GM19324 (cell line): ENCODE data around the gene IL4I1.

Experiments
- ATAC-seq: cut with Tn5 transposase; IDR thresholded peaks from one replicate; pipeline ENCODE4 v1.9.1; 2021; ENCODE audit warnings: mild to moderate bottlenecking, moderate library complexity; ENCODE audit not compliant: unreplicated experiment, low FRiP score

Gene IL4I1

DNA sequence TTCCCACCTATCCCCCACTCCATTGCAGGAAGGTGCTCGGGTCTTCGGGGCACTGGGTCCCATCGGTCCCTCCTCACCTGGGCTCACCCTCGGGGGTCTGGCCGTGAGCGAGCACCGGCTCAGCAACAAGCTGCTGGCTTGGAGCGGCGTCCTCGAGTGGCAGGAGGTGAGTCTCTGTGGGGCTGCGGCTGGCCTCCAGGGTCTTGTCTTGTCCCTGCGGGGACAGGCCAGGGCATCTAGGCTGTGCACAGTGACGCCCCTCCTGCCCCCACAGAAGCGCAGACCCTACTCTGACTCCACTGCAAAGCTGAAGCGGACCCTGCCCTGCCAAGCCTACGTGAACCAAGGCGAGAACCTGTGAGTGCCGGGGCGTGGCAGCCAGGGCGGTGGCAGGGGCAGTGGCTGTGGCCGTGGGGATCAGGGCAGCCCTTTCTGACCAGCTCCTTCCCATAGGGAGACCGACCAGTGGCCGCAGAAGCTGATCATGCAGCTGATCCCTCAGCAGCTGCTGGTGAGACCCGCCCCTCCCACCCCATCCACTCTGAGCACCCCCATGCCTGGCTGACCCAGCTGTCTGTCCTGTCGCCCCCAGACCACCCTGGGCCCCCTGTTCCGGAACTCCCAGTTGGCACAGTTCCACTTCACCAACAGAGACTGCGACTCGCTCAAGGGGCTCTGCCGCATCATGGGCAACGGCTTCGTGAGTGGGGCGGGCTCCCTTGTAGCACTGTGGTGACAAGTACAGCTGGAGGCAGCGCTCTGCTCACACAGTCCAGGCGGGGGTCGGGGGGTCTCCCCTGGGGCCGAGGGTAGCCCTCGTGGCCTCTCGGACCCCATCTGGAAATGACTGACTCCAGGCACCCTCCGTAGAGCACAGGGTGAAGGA lies 42.1 kb downstream of the IL4I1 start:
- no peak for ATAC-seq

DNA sequence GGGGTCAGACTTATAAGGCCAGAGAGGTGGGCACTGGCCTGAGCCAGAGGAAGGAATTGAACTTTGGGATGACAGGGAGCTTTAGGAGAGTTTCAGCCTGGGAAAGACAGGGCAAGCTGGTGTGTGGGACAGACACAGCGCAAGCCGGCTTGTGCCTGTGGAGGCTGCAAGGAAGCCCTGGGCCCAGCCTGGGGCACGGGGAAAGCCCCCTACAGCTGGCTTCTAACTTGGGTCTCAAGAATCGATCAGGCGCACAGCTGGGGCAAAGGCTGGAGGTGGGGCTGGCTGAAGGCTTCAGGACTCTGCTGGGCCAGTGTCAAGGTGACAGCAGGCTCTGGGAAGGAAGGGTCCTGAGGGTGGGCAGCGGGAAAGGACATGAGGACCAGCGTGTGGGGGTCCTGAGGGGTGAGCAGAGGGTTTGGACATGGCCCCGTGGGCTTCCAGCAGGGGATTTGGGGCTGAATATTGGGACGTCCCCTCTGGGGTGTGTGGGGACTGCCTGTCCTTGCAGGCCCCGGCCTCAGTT lies 42.8 kb downstream of the IL4I1 start:
- no peak for ATAC-seq

DNA sequence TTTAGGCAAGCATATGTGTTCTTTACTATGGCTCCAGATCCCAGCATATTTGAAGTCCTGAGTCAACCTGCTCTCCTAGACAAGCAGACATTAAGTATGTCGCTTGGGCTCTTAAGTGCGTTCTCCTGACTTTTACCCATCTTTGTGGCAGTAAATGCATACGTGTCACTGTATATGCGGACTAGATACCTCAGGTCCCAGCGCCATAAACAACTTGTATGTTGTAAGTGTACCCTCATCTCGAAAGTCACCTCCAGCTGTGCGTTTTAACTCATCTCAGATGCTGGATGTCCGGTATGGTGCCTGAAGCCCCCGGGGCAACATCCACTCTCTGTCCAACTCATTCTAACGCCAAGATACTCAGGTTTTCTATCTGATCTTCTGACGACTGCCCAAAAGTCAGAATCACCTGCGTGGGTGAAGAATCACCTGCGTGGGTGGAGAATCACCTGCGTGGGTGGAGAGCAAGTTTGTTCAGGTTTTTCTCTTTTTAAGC lies 44.0 kb downstream of the IL4I1 start:
- no peak for ATAC-seq

DNA sequence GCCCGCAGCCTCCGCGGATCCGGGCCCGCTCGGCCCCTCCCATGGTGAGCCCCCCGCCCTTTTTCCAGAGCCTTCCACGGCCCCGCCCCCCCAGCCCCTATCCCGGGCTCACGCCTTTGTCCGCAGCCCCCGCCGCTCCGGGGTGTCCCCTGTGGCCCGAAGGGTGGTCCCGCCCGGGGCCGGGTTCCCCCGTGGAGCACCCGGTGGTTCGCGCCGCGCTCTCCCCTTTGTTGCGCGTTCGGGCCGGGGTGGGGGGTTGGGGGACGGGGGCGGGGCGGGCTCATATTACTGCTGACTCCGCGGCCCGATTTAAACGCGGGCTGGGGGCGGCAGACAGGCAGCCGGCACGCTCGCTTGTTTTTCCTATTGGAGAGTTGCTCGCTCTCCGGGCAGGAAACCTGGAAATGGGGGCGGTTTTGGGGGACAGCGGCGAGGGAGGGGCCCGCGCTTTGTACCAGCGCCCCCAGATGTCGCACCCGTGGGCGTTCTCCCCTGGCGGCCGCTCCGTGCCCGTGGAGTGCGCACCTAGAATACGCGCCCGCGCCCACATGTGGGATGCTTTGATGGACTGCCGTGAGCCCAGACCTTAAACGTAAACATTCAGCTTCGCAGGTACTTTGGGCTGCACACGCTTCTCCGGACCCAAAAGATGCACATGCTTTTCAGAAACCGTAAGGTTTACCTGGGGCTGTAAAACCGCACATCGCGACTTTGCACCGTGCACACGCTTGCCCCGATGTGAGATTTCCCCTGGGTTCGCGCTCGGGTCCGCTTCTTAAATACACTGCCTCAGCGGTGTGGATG lies 45.0 kb downstream of the IL4I1 start:
- peak; percentile 10 for ATAC-seq

- peak; percentile 67 for ATAC-seq
Measured at GRCh38 chr19:49850487-49851342, 46.0 kb downstream of the IL4I1 start, which contains the start of gene PTOV1. Gene PTOV1 (plus strand): TSS chr19:49851159.

DNA sequence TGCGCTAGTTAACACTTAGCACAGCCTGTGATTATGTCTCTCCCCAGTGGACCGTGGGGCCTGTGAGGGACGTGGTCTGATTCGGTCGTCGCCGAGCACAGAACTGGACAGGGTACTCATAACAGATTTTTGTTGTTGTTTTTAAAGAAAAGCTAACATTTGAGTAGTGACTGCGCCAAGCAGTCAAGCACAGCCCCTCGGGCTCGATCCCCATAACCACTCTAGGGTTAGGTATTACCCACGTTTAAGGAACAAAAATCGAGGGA lies 46.5 kb downstream of the IL4I1 start:
- no peak for ATAC-seq

GRCh38 chr19:49849433-49850220 lies 47.1 kb downstream of the IL4I1 start:
- no peak for ATAC-seq

DNA sequence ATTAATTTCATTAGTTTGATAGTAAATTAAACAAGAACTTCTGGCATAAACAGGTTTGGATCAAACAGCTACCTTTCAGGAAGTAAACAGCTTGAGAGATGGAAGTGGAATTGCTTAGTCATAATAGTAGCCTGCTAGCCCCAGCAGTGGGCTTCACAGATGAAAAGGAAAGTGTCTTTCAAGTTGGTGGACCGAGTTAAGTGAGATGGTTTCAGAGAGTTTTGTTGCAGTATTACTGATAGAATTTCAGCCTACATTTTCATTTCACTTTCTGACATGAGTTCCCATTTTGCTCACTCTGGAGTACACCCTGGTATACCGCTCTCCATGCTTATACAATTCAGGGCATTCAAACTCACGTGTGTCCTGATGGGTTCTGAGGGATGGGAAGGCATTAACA lies 47.7 kb downstream of the IL4I1 start:
- ATAC-seq: no peak

DNA sequence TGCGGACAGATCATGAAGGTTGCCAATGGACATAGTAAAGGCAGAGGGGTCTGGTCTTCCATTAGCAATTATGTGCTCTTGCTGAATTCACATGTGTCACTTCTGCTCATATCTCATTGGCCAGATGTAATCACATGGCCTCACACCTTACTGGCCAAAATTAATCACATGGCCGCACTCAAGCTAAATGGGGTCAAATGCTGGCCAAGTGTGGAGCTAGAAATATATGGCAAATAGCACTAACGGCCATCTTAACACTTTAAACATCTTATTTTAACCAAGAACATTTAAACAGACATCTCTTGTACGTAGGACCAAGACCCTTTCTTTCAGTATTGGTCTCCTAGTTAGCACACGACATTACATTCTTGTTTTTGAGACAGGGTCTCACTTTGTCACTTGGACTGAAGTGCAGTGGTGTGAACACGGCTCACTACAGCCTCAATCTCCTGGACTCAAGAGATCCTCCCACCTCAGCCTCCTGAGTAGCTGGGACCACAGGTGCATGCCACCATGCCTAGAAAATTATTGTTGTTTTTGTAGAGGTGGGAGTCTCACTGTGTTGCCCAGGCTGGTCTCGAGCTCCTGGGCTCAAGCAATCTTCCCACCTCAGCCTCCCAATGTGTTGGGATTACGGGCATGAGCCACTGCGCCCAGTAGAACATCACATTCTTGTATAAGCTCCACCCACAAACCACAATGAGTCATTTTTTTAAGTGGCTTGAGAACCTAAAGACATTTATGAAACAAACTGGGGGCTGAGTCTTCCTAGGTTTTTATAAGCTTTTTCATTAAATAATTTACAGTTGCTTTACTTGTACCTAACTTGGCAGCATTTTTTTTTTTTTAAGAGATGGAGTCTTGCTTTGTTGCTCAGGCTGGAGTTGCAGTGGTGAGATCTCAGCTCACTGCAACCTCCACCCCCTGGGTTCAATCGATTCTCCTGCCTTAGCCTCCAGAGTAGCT lies 48.7 kb downstream of the IL4I1 start:
- ATAC-seq: no peak

DNA sequence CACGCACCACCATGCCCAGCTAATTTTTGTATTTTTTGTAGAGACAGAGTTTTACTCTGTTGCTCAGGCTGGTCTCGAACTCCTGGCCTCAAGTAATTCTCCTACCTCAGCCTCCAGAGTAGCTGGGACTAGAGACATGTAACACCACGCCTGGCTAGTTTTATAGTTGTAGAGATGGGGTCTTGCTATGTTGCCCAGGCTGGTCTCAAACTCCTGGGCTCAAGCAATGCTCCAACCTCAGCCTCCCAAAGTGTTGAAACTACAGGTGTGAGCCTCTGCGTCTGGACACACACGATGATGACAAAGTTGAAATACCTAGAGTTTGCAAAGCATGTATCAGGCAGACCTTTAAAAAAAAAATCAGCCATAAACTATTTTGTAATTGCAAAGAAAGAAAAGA lies 50.3 kb downstream of the IL4I1 start:
- no peak for ATAC-seq

GRCh38 chr19:49845414-49845813 lies 51.3 kb downstream of the IL4I1 start:
- ATAC-seq: no peak

DNA sequence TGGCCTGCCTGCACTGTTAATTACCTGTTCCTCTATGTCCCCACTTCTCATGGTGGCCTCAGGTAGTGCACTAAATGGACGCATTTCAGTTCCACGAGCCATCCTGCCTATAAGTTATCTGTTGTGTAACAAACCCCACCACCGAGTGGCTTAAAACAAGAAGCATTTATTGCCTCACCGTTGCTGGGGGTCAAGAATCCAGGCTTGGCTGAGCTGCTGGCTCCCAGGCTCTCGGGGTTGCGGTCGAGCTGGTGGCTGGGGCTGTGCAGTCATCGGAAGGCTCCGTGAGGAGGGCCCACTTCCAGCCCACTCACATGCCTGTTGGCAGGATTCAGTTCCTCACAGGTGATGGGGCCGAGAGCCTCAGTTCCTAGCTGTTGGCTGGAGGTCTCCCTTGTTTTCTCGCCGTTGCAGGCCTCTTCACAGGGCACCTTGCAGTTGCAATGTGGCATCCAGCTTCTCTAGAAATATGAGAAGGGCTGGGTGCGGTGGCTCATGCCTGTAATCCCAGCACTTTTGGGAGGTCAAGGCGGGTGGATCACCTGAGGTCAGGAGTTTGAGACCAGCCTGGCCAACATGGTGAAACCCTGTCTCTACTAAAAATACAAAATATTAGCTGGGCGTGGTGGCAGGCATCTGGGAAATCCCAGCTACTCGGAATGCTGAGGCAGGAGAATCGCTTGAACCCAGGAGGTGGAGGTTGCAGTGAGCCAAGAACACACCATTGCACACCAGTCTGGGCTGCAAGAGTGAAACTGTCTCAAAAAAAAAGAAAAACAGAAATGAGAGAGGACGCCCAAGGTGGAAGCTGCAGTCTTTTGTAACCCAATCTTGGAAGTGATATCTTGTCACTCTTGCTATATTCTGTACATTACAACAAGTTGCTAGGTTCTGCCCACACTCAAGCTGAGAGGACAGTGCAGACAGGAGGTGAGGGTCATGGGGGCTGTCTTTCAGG lies 52.3 kb downstream of the IL4I1 start:
- no peak for ATAC-seq

DNA sequence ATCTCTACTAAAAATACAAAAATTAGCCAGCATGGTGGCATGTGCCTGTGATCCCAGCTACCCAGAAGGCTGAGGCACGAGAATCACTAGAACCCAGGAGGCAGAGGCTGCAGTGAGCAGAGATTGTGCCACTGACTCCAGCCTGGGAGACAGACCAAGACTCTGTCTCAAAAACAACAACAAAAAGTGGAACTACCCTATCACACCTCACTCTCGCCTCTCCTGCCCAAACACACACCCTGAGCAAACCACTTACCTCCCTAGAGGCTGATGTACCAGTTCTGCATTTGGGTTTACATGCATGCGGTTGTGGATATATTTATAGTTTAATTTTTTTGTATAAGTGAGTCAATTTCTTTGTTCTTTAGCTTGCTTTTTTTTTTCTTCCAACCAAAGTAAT lies 53.4 kb downstream of the IL4I1 start:
- ATAC-seq: no peak

DNA sequence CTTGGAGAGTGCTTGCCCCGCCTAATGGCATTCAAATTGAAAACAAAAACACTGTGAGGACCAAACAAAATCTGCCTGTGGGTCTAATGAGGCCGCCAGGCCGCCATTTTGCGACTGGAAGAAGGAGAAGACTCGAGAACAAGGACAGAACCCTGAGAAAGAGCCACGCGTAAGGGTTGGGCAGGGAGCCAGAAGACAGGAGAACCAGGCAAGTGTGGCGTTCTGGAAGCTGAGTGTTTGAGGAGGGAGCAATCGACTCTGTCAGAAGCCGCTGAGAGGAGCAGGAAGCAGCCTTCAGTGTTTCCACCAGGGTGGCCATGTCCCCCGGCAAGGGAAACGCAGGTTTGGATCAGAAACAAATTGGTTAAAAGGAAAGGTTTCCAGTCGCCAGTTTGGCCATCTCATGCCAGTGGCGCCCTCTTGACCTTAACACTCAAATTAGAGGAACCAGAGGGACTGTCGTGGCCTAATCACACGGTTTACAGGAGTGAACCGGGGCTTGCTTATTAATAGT lies 55.9 kb downstream of the IL4I1 start:
- no peak for ATAC-seq

- no peak for ATAC-seq
Measured at GRCh38 chr19:49840321-49840720, 56.4 kb downstream of the IL4I1 start.

DNA sequence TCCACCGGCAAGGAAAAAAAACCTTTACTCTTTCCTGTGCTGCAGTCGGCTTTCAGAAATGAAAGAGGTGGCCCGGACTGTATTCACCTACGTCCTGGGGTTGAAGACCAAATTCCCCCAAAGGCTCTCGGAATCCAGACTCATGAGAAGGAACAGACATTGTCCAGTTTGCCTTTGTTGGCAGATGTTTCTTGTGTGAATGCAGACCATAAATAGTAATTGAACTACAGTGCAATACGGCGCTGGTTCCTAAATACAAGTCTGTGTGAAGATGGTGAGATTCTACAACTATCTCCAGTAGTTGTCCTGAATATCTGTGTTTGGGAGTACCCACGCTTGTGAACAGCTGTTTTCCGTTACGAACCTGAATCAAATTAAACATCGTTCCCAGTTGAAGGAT lies 57.0 kb downstream of the IL4I1 start:
- ATAC-seq: no peak
